IPS-18a (cell line): ENCODE measurements around the gene AZGP1.
"Not testable (repeated sequence)": the region's sequence is repeated elsewhere in the genome, so short reads cannot be mapped to it uniquely, and the experiment has no call there.

Experiments used
- H3K27ac ChIP-seq: one replicate; pipeline ENCODE4 v1.5.1; 2013; ENCODE audit warnings: low read length
- H3K27me3 ChIP-seq: one replicate; pipeline ENCODE4 v1.6.1; 2013; ENCODE audit warnings: mild to moderate bottlenecking, low read length; ENCODE audit not compliant: control insufficient read depth, insufficient read depth
- H3K36me3 ChIP-seq: one replicate; pipeline ENCODE4 v1.6.1; 2013; ENCODE audit warnings: low read depth, low read length; ENCODE audit not compliant: control insufficient read depth
- H3K4me1 ChIP-seq: one replicate; pipeline ENCODE4 v1.6.1; 2013; ENCODE audit warnings: low read depth, low read length; ENCODE audit not compliant: control insufficient read depth
- H3K4me3 ChIP-seq: one replicate; pipeline ENCODE4 v1.5.1; 2013; ENCODE audit warnings: low read length
- H3K9ac ChIP-seq: one replicate; pipeline ENCODE4 v1.6.1; 2013; ENCODE audit warnings: mild to moderate bottlenecking, low read length, moderate library complexity
- H3K9me3 ChIP-seq: one replicate; pipeline ENCODE4 v1.6.1; 2013; ENCODE audit warnings: low read depth, low read length; ENCODE audit not compliant: control insufficient read depth

The AZGP1 gene

GRCh38 chr7:99992330-99993038 is 16.7 kb upstream of the AZGP1 start:
- H3K27me3 ChIP-seq, result no peaks in the 10 kb centered on the region
- no peaks in the 10 kb centered on the region for H3K4me1 ChIP-seq
- no peak overlapping the region for H3K27ac ChIP-seq
- H3K36me3 ChIP-seq, result no peaks in the 10 kb centered on the region
- no peak overlapping the region for H3K4me3 ChIP-seq
- no peak overlapping the region for H3K9ac ChIP-seq
- H3K9me3 ChIP-seq, result no peaks in the 10 kb centered on the region

- not testable (repeated sequence) for H3K9ac ChIP-seq, H3K27me3 ChIP-seq, H3K4me3 ChIP-seq, H3K4me1 ChIP-seq, H3K27ac ChIP-seq, H3K9me3 ChIP-seq, H3K36me3 ChIP-seq
Observed at GRCh38 chr7:99991543-99991942, 15.7 kb upstream of the AZGP1 start.

GRCh38 chr7:99990460-99990852 is 14.6 kb upstream of the AZGP1 start:
- Histone ChIP-seq H3K36me3 (no peaks in the 10 kb centered on the region), H3K9me3 (no peaks in the 10 kb centered on the region), H3K4me1 (no peaks in the 10 kb centered on the region), H3K27me3 (no peaks in the 10 kb centered on the region), H3K9ac (no peak overlapping the region), H3K27ac (no peak overlapping the region), H3K4me3 (peak overlapping the region; percentile 42)

GRCh38 chr7:99987846-99988245 is 12.0 kb upstream of the AZGP1 start:
- Histone ChIP-seq H3K27me3 (no peaks in the 10 kb centered on the region), H3K27ac (no peak overlapping the region), H3K9ac (no peak overlapping the region), H3K9me3 (no peaks in the 10 kb centered on the region), H3K36me3 (no peaks in the 10 kb centered on the region), H3K4me3 (no peak overlapping the region), H3K4me1 (no peaks in the 10 kb centered on the region)

- H3K4me1 ChIP-seq, H3K27me3 ChIP-seq, H3K9me3 ChIP-seq, H3K36me3 ChIP-seq, H3K9ac ChIP-seq, H3K4me3 ChIP-seq, H3K27ac ChIP-seq: not testable (repeated sequence)
Observed at GRCh38 chr7:99987306-99987705, 11.5 kb upstream of the AZGP1 start.

GRCh38 chr7:99984593-99984992 is 8.8 kb upstream of the AZGP1 start:
- Histone ChIP-seq H3K9me3 (no peaks in the 10 kb centered on the region), H3K4me3 (no peak overlapping the region), H3K36me3 (no peaks in the 10 kb centered on the region), H3K27me3 (no peaks in the 10 kb centered on the region), H3K4me1 (no peaks in the 10 kb centered on the region), H3K9ac (no peak overlapping the region), H3K27ac (no peak overlapping the region)

GRCh38 chr7:99981066-99981465 is 5.2 kb upstream of the AZGP1 start:
- H3K27me3 ChIP-seq, H3K9ac ChIP-seq, H3K4me1 ChIP-seq, H3K9me3 ChIP-seq, H3K4me3 ChIP-seq, H3K36me3 ChIP-seq, H3K27ac ChIP-seq: not testable (repeated sequence)

GRCh38 chr7:99980448-99980872 is 4.6 kb upstream of the AZGP1 start:
- not testable (repeated sequence) for H3K9ac ChIP-seq, H3K4me1 ChIP-seq, H3K4me3 ChIP-seq, H3K27me3 ChIP-seq, H3K27ac ChIP-seq, H3K36me3 ChIP-seq, H3K9me3 ChIP-seq

GRCh38 chr7:99979814-99980225 is 4.0 kb upstream of the AZGP1 start:
- H3K4me3 ChIP-seq, H3K36me3 ChIP-seq, H3K27me3 ChIP-seq, H3K9ac ChIP-seq, H3K4me1 ChIP-seq, H3K9me3 ChIP-seq, H3K27ac ChIP-seq: not testable (repeated sequence)

GRCh38 chr7:99976626-99977025 is 795 bp upstream of the AZGP1 start:
- Histone ChIP-seq H3K9me3 (no peaks in the 10 kb centered on the region), H3K4me3 (no peak overlapping the region), H3K27me3 (no peaks in the 10 kb centered on the region), H3K9ac (no peak overlapping the region), H3K36me3 (no peaks in the 10 kb centered on the region), H3K4me1 (no peaks in the 10 kb centered on the region), H3K27ac (no peak overlapping the region)

GRCh38 chr7:99974681-99975080 is 1.1 kb downstream of the AZGP1 start:
- no peaks in the 10 kb centered on the region for H3K4me1 ChIP-seq
- H3K27ac ChIP-seq, result no peak overlapping the region
- no peak overlapping the region for H3K9ac ChIP-seq
- no peaks in the 10 kb centered on the region for H3K36me3 ChIP-seq
- no peaks in the 10 kb centered on the region for H3K27me3 ChIP-seq
- no peak overlapping the region for H3K4me3 ChIP-seq
- no peaks in the 10 kb centered on the region for H3K9me3 ChIP-seq

GRCh38 chr7:99973817-99974216 is 2.0 kb downstream of the AZGP1 start:
- not testable (repeated sequence) for H3K27ac ChIP-seq, H3K9ac ChIP-seq, H3K4me3 ChIP-seq, H3K27me3 ChIP-seq, H3K4me1 ChIP-seq, H3K36me3 ChIP-seq, H3K9me3 ChIP-seq
